GM12873 (cell line): ENCODE results near the gene NUDCD3.

Experiments
- TF ChIP-seq, protein P1 (sequence below): IDR thresholded peaks from 2 replicates; pipeline ENCODE4 v1.5.1; 2012; ENCODE audit warnings: low read depth, mild to moderate bottlenecking, moderate library complexity, low read length, control low read depth; ENCODE audit not compliant: insufficient read depth; ENCODE audit errors: missing control alignments

The NUDCD3 gene

DNA sequence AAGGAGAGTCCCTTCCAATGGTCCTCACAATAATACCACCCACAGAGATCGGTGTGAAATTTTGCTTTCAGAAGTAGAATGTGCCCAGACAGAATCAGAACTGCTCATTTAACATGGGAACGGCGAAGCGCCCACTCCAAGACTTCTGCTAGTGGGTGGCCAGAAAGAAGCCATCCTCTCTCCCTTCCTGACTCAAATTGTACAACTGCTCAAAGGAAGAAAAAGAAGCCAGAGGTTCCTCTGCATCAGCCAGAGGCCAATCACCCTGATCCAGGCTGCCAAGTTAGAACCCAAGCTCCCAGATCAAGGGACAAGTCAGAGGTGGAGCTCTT lies 23.3 kb downstream of the NUDCD3 start:
- TF ChIP-seq, protein P1, sequence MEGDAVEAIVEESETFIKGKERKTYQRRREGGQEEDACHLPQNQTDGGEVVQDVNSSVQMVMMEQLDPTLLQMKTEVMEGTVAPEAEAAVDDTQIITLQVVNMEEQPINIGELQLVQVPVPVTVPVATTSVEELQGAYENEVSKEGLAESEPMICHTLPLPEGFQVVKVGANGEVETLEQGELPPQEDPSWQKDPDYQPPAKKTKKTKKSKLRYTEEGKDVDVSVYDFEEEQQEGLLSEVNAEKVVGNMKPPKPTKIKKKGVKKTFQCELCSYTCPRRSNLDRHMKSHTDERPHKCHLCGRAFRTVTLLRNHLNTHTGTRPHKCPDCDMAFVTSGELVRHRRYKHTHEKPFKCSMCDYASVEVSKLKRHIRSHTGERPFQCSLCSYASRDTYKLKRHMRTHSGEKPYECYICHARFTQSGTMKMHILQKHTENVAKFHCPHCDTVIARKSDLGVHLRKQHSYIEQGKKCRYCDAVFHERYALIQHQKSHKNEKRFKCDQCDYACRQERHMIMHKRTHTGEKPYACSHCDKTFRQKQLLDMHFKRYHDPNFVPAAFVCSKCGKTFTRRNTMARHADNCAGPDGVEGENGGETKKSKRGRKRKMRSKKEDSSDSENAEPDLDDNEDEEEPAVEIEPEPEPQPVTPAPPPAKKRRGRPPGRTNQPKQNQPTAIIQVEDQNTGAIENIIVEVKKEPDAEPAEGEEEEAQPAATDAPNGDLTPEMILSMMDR: no peak

- TF ChIP-seq, protein P1: no peak
These were observed 23.9 kb downstream of the NUDCD3 start for GRCh38 chr7:44466300-44467216.

- TF ChIP-seq, protein P1: no peak
These were observed 25.0 kb downstream of the NUDCD3 start for GRCh38 chr7:44465490-44465889.

GRCh38 chr7:44463169-44463808 lies 27.2 kb downstream of the NUDCD3 start:
- TF ChIP-seq, protein P1: peak; percentile 45

- TF ChIP-seq, protein P1: no peak
These were observed 29.1 kb downstream of the NUDCD3 start for GRCh38 chr7:44461387-44461786.

DNA sequence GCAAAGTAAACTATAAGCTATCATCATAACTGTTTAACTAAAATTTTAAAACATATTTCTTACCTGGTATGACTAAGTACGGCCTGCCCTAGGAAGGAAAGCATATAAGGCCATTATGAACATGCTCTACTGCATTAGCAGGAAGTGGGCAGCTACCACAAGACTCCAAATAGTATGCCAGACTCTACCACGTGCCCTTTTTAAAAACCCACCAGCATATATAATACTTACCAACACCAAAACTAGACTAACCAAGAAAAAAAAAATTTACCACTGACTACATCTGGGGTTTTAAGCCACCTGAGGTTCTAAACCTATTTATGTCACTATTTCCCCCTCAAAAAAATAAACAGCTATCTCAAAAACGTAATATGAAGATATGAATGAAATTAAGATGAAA lies 30.1 kb downstream of the NUDCD3 start:
- TF ChIP-seq, protein P1: no peak

GRCh38 chr7:44455155-44455554 lies 35.3 kb downstream of the NUDCD3 start:
- TF ChIP-seq, protein P1: no peak
